ENCODE results near the gene SNRNP40. TPM values are rescaled to one million over a fixed set of nuclear protein-coding genes. Genes with fewer than 3 reads are reported as not detected.

The SNRNP40 gene
- total and polyA plus RNA-seq, 2 of the 13 experiments (the other 11 are each of a cell fraction or from before 2014, with no cell fraction given): 51.0 to 147 TPM

- TF ChIP-seq ZNF761 (CRISPR knock-in tag; conservative IDR thresholded peaks at IDR 0.05) (no peak), RFXAP (CRISPR knock-in tag; IDR thresholded peaks at IDR 0.05; ENCODE audit: borderline replicate concordance) (no peak), ZNF749 (CRISPR knock-in tag; IDR thresholded peaks at IDR 0.05; ENCODE audit: borderline replicate concordance) (no peak)
These were observed 30.0 kb downstream of the SNRNP40 start (continued) for GRCh38 chr1:31266547-31266946.

GRCh38 chr1:31264790-31265386 lies 31.7 kb downstream of the SNRNP40 start:
- TF ChIP-seq NONO (IDR thresholded peaks at IDR 0.05) (no peak), NONO (CRISPR knock-in tag; conservative IDR thresholded peaks at IDR 0.05) (no peak), TRIM22 (IDR thresholded peaks at IDR 0.05) (no peak), ZNF510 (CRISPR knock-in tag; IDR thresholded peaks at IDR 0.05; ENCODE audit: low read depth) (no peak), DNMT1 (CRISPR knock-in tag; IDR thresholded peaks at IDR 0.05) (no peak), MIER3 (CRISPR knock-in tag; IDR thresholded peaks at IDR 0.05; ENCODE audit: borderline replicate concordance) (no peak), ZNF414 (CRISPR knock-in tag; IDR thresholded peaks at IDR 0.05) (no peak), CSRNP2 (CRISPR knock-in tag; conservative IDR thresholded peaks at IDR 0.05; ENCODE audit: low read depth) (no peak), ZNF563 (CRISPR knock-in tag; IDR thresholded peaks at IDR 0.05) (no peak), TCF7 (IDR thresholded peaks at IDR 0.05; ENCODE audit: low read depth) (no peak), REST (IDR thresholded peaks at IDR 0.05; ENCODE audit: borderline replicate concordance in 1 of 2, low read depth in 1 of 2, low read length in 2 of 2) (no peak), ZNF75D (CRISPR knock-in tag; IDR thresholded peaks at IDR 0.05; ENCODE audit: borderline replicate concordance) (no peak)
- Histone ChIP-seq H2AFZ (ENCODE audit: low read length) (no peak overlapping the region), H3K4me3 (replicated peaks in 1 of 3; ENCODE audit: insufficient read depth in 1 of 3, low read depth in 2 of 3, low read length in 3 of 3) (no peak overlapping the region), H3K27ac (ENCODE audit: extremely low read length, insufficient read depth, low read length) (no peak overlapping the region), H3K4me1 (ENCODE audit: insufficient read depth, low read length) (no peaks in the 10 kb centered on the region), H3K9ac (ENCODE audit: insufficient read depth, low read depth, low read length) (no peak overlapping the region), H3K79me2 (ENCODE audit: insufficient read depth, low read length) (no peaks in the 10 kb centered on the region), H3K9me3 (ENCODE audit: low read length) (no peaks in the 10 kb centered on the region), H3K36me3 (replicated peaks in 1 of 2; ENCODE audit: control insufficient read depth in 1 of 2, insufficient read depth in 2 of 2, low read length in 2 of 2) (peaks cover 27 to 77% of the 10 kb centered on the region in 2 experiments), H3K4me2 (ENCODE audit: low read depth, low read length) (no peak overlapping the region), H4K20me1 (ENCODE audit: insufficient read depth, low read length) (no peaks in the 10 kb centered on the region), H3K27me3 (ENCODE audit: control insufficient read depth in 1 of 2, insufficient read depth in 2 of 2, low read length in 2 of 2) (no peaks in the 10 kb centered on the region)
- no peak for ATAC-seq
- intact Hi-C loops (cut with micrococcal nuclease; ENCODE audit: unreplicated experiment): no loop called here
- FAIRE-seq: no peak
- BruUV-seq (replicated peaks): no TSS peak
- POLR2A ChIA-PET: interaction anchor here (1.0 kb wide), 1 partner anchor 15 kb away, joined by 3 read pairs; no protein-coding TSS in a partner anchor
- CTCF ChIA-PET (ENCODE audit: low intra/inter-chr PET ratio, low total read pairs): no interaction called here
- 100% methylated on average over 1 of the region's 1 CpG for WGBS (ENCODE audit: low lambda C conversion rate)
- in situ Hi-C loops (cut with HindIII; ENCODE audit: extremely low pct_ligation_motif_present, low pct_unique_long_range_greater_than_20kb): no loop called here
- DNase-seq (ENCODE audit: low spot score): no peak

All from HepG2 (cell line).